ENCODE data around the gene KRTAP10-4.

DNA sequence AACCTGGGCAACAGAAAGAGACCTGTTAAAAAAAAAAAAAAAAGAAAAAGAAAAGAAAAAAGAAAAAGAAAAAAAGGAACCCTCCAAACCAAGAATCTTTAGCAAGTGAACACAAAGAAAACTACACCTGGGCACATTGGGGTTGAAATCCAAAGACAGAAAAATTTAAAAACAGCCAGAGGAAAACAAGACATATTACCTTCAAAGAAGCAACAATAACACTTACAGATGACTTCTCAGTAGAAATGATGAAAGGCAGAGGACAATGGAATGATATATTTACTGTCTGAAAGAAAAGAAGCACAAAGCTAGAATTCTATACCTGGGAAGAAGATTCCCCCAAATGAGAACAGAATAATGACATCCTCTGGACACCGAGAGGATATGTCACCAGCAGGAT, 30.8 kb upstream of the KRTAP10-4 start:
- no peak for TF ChIP-seq CTCF (conservative IDR thresholded peaks at IDR 0.05; ENCODE audit: low read length)
- TF ChIP-seq EZH2phosphoT487 (IDR thresholded peaks at IDR 0.05; ENCODE audit: borderline replicate concordance, low read depth, low read length): no peak

Data from OCI-LY7 (cell line).